Stimulated activated CD4-positive, alpha-beta T cell treated with anti-CD3 and anti-CD28 coated beads, Interleukin-2, amount 100 ng/mL, for 24 hours (primary cell): Measurements from ENCODE around the gene SMU1.

Experiments
- DNase-seq, 2 donors: peaks; one replicate each; pipeline ENCODE4 v3.0.0-alpha.2; 2020

The SMU1 gene

GRCh38 chr9:33076046-33077004 is at the start of gene SMU1:
Gene SMU1, minus strand, starts transcription at chr9:33076674. Its CDS starts 66 bp downstream, at chr9:33076608.
- peak; percentile 94 for DNase-seq

- DNase-seq, result no peak
Observed at GRCh38 chr9:33125461-33125860, 49.0 kb upstream of the SMU1 start.

- no peak for DNase-seq
Observed at GRCh38 chr9:33124751-33125381, 48.4 kb upstream of the SMU1 start.

GRCh38 chr9:33124046-33124445 is 47.6 kb upstream of the SMU1 start:
- no peak for DNase-seq

- no peak for DNase-seq
Observed at GRCh38 chr9:33123407-33124031, 47.0 kb upstream of the SMU1 start.

- DNase-seq, result no peak
Observed at GRCh38 chr9:33120620-33121019, 44.1 kb upstream of the SMU1 start.

- DNase-seq, result no peak
Observed at GRCh38 chr9:33117796-33118195, 41.3 kb upstream of the SMU1 start.

- no peak for DNase-seq
Observed at GRCh38 chr9:33117306-33117705, 40.8 kb upstream of the SMU1 start.

- DNase-seq, result no peak
Observed at GRCh38 chr9:33116860-33117259, 40.4 kb upstream of the SMU1 start.

- no peak for DNase-seq
Observed at GRCh38 chr9:33114746-33115145, 38.3 kb upstream of the SMU1 start.

GRCh38 chr9:33113799-33114547 is 37.5 kb upstream of the SMU1 start:
- no peak for DNase-seq

- no peak for DNase-seq
Observed at GRCh38 chr9:33112094-33112493, 35.6 kb upstream of the SMU1 start.

GRCh38 chr9:33111631-33112030 is 35.2 kb upstream of the SMU1 start:
- no peak for DNase-seq

GRCh38 chr9:33110686-33111085 is 34.2 kb upstream of the SMU1 start:
- no peak for DNase-seq

- DNase-seq, result no peak
Observed at GRCh38 chr9:33109850-33110595, 33.5 kb upstream of the SMU1 start.

- no peak for DNase-seq
Observed at GRCh38 chr9:33109097-33109496, 32.6 kb upstream of the SMU1 start.

GRCh38 chr9:33108472-33108871 is 32.0 kb upstream of the SMU1 start:
- DNase-seq, result no peak

GRCh38 chr9:33107762-33108161 is 31.3 kb upstream of the SMU1 start:
- DNase-seq, result no peak

GRCh38 chr9:33106827-33107621 is 30.6 kb upstream of the SMU1 start:
- DNase-seq, result no peak

- no peak for DNase-seq
Observed at GRCh38 chr9:33106372-33106771, 29.9 kb upstream of the SMU1 start.

GRCh38 chr9:33105959-33106358 is 29.5 kb upstream of the SMU1 start:
- no peak for DNase-seq
